Activated CD8-positive, alpha-beta T cell treated with anti-CD3 and anti-CD28 coated beads, Interleukin-2, amount 10 ng/mL, durations not matched to agents 7 days and 5 days (primary cell): ENCODE data around the gene ATXN1. TPM values are rescaled to one million over a fixed set of nuclear protein-coding genes. Genes with fewer than 3 reads are reported as not detected.

Experiments
- ATAC-seq: fragments of 150-1000 bp; cut with Tn5 transposase; one replicate; pipeline ENCODE4 v1.10.0; 2021; ENCODE audit warnings: moderate library complexity
- CTCF ChIA-PET: fragments of 350-600 bp; sonication (Branson Sonifier 250); formaldehyde crosslinking; loops from one replicate; lab custom pipeline; 2021; ENCODE audit warnings: antibody characterized with exemption; lab: Charles Lee
- POLR2A ChIA-PET: fragments of 350-600 bp; sonication (Branson Sonifier 250); formaldehyde crosslinking; loops from one replicate; lab custom pipeline; 2021; ENCODE audit warnings: antibody characterized with exemption; lab: Charles Lee
- DNase-seq: peaks from one replicate; pipeline ENCODE4 v3.0.0-alpha.2; 2020
- H3K27ac Mint-ChIP-seq: one replicate; pipeline ENCODE4 v1.8.0; 2021; ENCODE audit warnings: mild to moderate bottlenecking, mixed read lengths
- H3K27me3 Mint-ChIP-seq: one replicate; pipeline ENCODE4 v1.8.0; 2021; ENCODE audit warnings: low read depth, mixed read lengths
- H3K36me3 Mint-ChIP-seq: one replicate; pipeline ENCODE4 v1.8.0; 2021; ENCODE audit warnings: low read depth, mixed read lengths
- H3K4me1 Mint-ChIP-seq: one replicate; pipeline ENCODE4 v1.8.0; 2021; ENCODE audit warnings: low read depth, mixed read lengths
- H3K4me3 Mint-ChIP-seq: one replicate; pipeline ENCODE4 v1.8.0; 2021; ENCODE audit warnings: mild to moderate bottlenecking, mixed read lengths
- H3K9me3 Mint-ChIP-seq: one replicate; pipeline ENCODE4 v1.8.0; 2022; ENCODE audit warnings: mixed read lengths; ENCODE audit not compliant: insufficient read depth
- total RNA-seq, 2 experiments: library from RNA; stranded (reverse); gene quantifications; one replicate each; pipeline ENCODE4 v1.2.3, GENCODE V29; 2021

Gene ATXN1
- total RNA-seq, 2 experiments from 2014 or later, result 36.7 to 42.9 TPM

- CTCF ChIA-PET, result interaction anchor here (0.9 to 1.4 kb wide), 4 partner anchors 11 to 419 kb away, joined by 3 to 6 read pairs (median 4); no protein-coding TSS in a partner anchor
- peaks cover 57% of the 10 kb centered on the region for H3K36me3 Mint-ChIP-seq
- H3K4me3 Mint-ChIP-seq, result no peak overlapping the region
- H3K27ac Mint-ChIP-seq, result no peak overlapping the region
- DNase-seq (no peak), ATAC-seq (no peak)
- H3K9me3 Mint-ChIP-seq, result no peaks in the 10 kb centered on the region
- POLR2A ChIA-PET, result no interaction called here
- peaks cover 36% of the 10 kb centered on the region for H3K4me1 Mint-ChIP-seq
- H3K27me3 Mint-ChIP-seq, result no peaks in the 10 kb centered on the region
These were observed 9.9 kb downstream of the ATXN1 start for GRCh38 chr6:16751251-16751946.

GRCh38 chr6:16750566-16750965 is 10.7 kb downstream of the ATXN1 start:
- ChIA-PET CTCF (interaction anchor here (1.4 to 1.8 kb wide), 3 partner anchors 13 to 419 kb away, joined by 5 to 6 read pairs (median 6); no protein-coding TSS in a partner anchor), POLR2A (interaction anchor here (1.2 to 1.3 kb wide), 2 partner anchors 8 to 53 kb away, joined by 4 to 6 read pairs; no protein-coding TSS in a partner anchor)
- ATAC-seq, result no peak
- Mint-ChIP-seq H3K27me3 (no peaks in the 10 kb centered on the region), H3K4me3 (no peak overlapping the region), H3K4me1 (peaks cover 31% of the 10 kb centered on the region), H3K9me3 (no peaks in the 10 kb centered on the region), H3K27ac (no peak overlapping the region), H3K36me3 (peaks cover 58% of the 10 kb centered on the region)
- DNase-seq, result no peak

DNA sequence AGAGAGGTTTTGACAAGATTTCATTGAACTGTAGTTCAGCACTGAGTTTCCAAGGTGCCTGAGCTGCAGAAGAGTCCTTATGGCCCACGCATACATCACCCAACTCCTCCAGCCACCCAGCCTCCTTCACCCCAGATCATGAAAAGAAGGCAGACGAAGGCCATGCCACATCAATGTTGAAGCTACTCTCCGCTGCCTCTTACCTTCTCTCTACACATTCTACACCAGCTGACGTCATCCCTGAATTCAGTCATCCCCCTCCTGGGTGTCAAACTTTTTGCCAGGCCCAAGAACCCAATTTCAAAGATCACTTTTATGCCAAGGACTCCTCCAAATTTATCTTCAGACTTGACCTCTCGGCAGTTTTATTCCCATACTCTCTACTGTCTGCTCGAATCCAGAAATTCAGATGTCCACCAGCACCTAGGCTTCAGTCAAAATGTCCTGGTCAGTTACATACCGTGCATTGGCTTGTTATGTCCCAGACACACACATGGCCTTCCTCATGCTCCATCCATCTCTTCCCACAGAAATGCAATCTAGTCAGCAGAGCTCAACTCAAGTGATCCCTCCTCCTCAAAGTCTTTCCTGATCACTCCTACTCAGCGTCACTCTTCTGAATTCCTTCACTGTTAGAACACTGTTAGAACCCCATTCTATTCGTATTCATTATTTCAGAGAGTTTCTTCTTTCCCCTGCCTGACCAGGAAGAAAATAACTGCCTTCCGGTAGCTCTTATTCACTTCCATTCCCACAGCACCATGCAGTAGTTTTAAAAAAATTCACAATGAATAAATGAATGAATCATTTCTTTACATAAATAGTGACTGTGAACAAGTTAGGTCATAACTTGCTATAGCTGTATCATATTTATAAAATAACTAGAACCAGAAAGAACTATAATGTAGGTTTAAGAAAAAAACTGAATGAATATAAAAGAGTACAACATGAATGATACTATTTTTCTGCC is 11.5 kb downstream of the ATXN1 start:
- DNase-seq (no peak), ATAC-seq (no peak)
- Mint-ChIP-seq H3K4me1 (peaks cover 27% of the 10 kb centered on the region), H3K36me3 (peaks cover 55% of the 10 kb centered on the region), H3K4me3 (no peak overlapping the region), H3K27me3 (no peaks in the 10 kb centered on the region), H3K9me3 (no peaks in the 10 kb centered on the region), H3K27ac (no peak overlapping the region)
- ChIA-PET CTCF (interaction anchor here (0.9 to 1.9 kb wide), 5 partner anchors 9 to 418 kb away, joined by 3 to 6 read pairs (median 5); no protein-coding TSS in a partner anchor), POLR2A (interaction anchor here (1.2 to 1.3 kb wide), 2 partner anchors 9 to 53 kb away, joined by 4 to 6 read pairs; no protein-coding TSS in a partner anchor)

DNA sequence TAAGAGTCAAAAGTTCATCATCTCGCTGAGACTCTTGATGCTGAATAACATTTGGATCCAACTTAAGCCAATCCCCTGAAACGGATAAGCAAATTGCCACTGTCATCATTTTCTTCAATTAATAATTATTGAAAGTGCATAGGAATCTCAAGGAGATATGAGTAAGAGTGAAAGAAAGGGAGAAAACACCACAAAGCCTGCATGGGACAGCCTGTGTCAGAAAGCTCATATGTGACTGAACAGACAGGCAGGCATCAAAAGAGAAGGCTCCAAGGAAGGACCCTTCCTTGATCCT is 13.3 kb downstream of the ATXN1 start:
- H3K4me1 Mint-ChIP-seq, result peaks cover 24% of the 10 kb centered on the region
- no peak overlapping the region for H3K4me3 Mint-ChIP-seq
- ATAC-seq (no peak), DNase-seq (no peak)
- POLR2A ChIA-PET, result interaction anchor here (1.2 to 1.4 kb wide), 3 partner anchors 11 to 16 kb away, joined by 4 read pairs; no protein-coding TSS in a partner anchor
- H3K36me3 Mint-ChIP-seq, result peaks cover 52% of the 10 kb centered on the region
- no peak overlapping the region for H3K27ac Mint-ChIP-seq
- CTCF ChIA-PET, result interaction anchor here (1.0 to 1.9 kb wide), 4 partner anchors 8 to 15 kb away, joined by 4 to 11 read pairs (median 4); no protein-coding TSS in a partner anchor
- H3K27me3 Mint-ChIP-seq, result no peaks in the 10 kb centered on the region
- no peaks in the 10 kb centered on the region for H3K9me3 Mint-ChIP-seq

- no peaks in the 10 kb centered on the region for H3K9me3 Mint-ChIP-seq
- no peak overlapping the region for H3K4me3 Mint-ChIP-seq
- peaks cover 23% of the 10 kb centered on the region for H3K4me1 Mint-ChIP-seq
- H3K27me3 Mint-ChIP-seq, result no peaks in the 10 kb centered on the region
- ATAC-seq, result no peak
- no peak for DNase-seq
- POLR2A ChIA-PET, result interaction anchor here (0.6 to 1.4 kb wide), 5 partner anchors 10 to 142 kb away, joined by 3 to 4 read pairs (median 4); no protein-coding TSS in a partner anchor
- peaks cover 48% of the 10 kb centered on the region for H3K36me3 Mint-ChIP-seq
- CTCF ChIA-PET, result interaction anchor here (0.7 to 1.9 kb wide), 7 partner anchors 7 to 57 kb away, joined by 3 to 11 read pairs (median 4); partner anchors contain the start of gene ATXN1
- H3K27ac Mint-ChIP-seq, result no peak overlapping the region
These were observed 13.8 kb downstream of the ATXN1 start for GRCh38 chr6:16747232-16748024.

DNA sequence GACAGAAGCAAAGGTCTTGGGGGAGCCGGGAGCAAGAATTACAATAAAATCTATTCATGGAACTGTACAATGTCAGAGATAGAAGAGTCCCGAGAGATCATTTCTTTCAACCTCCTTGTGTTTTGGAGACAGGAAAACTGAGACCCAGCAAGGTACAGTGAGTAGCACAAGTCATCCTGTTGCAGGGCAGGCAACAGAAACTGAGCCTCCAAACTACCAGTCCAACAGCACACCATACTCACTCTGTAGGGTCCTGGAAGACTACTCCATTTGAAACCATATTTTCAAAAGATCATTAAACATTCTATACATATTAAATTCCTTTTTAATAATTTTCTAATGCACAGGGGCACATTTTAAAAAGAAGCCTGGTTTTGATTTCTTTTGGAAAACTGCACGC is 14.4 kb downstream of the ATXN1 start:
- ChIA-PET POLR2A (interaction anchor here (1.3 kb wide), 1 partner anchor 15 kb away, joined by 3 read pairs; no protein-coding TSS in a partner anchor), CTCF (interaction anchor here (0.7 to 2.4 kb wide), 5 partner anchors 11 to 56 kb away, joined by 3 to 9 read pairs (median 3); partner anchors contain the start of gene ATXN1)
- no peaks in the 10 kb centered on the region for H3K9me3 Mint-ChIP-seq
- no peak for DNase-seq
- no peak for ATAC-seq
- no peak overlapping the region for H3K4me3 Mint-ChIP-seq
- peaks cover 27% of the 10 kb centered on the region for H3K4me1 Mint-ChIP-seq
- H3K27me3 Mint-ChIP-seq, result no peaks in the 10 kb centered on the region
- H3K36me3 Mint-ChIP-seq, result peaks cover 47% of the 10 kb centered on the region
- no peak overlapping the region for H3K27ac Mint-ChIP-seq

GRCh38 chr6:16746401-16746800 is 14.9 kb downstream of the ATXN1 start:
- Mint-ChIP-seq H3K36me3 (peaks cover 46% of the 10 kb centered on the region), H3K27me3 (no peaks in the 10 kb centered on the region), H3K27ac (no peak overlapping the region), H3K4me3 (no peak overlapping the region), H3K9me3 (no peaks in the 10 kb centered on the region), H3K4me1 (peaks cover 31% of the 10 kb centered on the region)
- CTCF ChIA-PET, result interaction anchor here (1.2 to 2.4 kb wide), 4 partner anchors 10 to 25 kb away, joined by 3 to 9 read pairs (median 4); partner anchors contain the start of gene ATXN1
- DNase-seq (no peak), ATAC-seq (no peak)
- POLR2A ChIA-PET, result interaction anchor here (1.3 kb wide), 1 partner anchor 15 kb away, joined by 3 read pairs; no protein-coding TSS in a partner anchor

GRCh38 chr6:16743664-16744210 is 17.5 kb downstream of the ATXN1 start:
- no peak for ATAC-seq
- H3K9me3 Mint-ChIP-seq, result no peaks in the 10 kb centered on the region
- H3K4me3 Mint-ChIP-seq, result no peak overlapping the region
- DNase-seq, result no peak
- ChIA-PET CTCF (interaction anchor here (1.4 to 2.0 kb wide), 3 partner anchors 12 to 20 kb away, joined by 3 to 9 read pairs (median 5); no protein-coding TSS in a partner anchor), POLR2A (interaction anchor here (1.1 kb wide), 1 partner anchor 46 kb away, joined by 3 read pairs; no protein-coding TSS in a partner anchor)
- no peak overlapping the region for H3K27ac Mint-ChIP-seq
- H3K36me3 Mint-ChIP-seq, result peaks cover 50% of the 10 kb centered on the region
- H3K27me3 Mint-ChIP-seq, result no peaks in the 10 kb centered on the region
- H3K4me1 Mint-ChIP-seq, result peaks cover 40% of the 10 kb centered on the region

GRCh38 chr6:16742116-16742515 is 19.1 kb downstream of the ATXN1 start:
- no peak overlapping the region for H3K4me3 Mint-ChIP-seq

More at GRCh38 chr6:16742116-16742515, 19.1 kb downstream of the ATXN1 start:
- Mint-ChIP-seq H3K27me3 (no peaks in the 10 kb centered on the region), H3K27ac (no peak overlapping the region), H3K4me1 (peaks cover 50% of the 10 kb centered on the region), H3K36me3 (peaks cover 52% of the 10 kb centered on the region), H3K9me3 (no peaks in the 10 kb centered on the region)
- ATAC-seq (no peak), DNase-seq (no peak)
- CTCF ChIA-PET, result interaction anchor here (1.7 to 6.3 kb wide), 2 partner anchors 20 to 410 kb away, joined by 5 to 44 read pairs; partner anchors contain the start of gene ATXN1
- POLR2A ChIA-PET, result no interaction called here
